ENCODE data around the gene ACTG2.
"Not testable (repeated sequence)": the region's sequence is repeated elsewhere in the genome, so short reads cannot be mapped to it uniquely, and the experiment has no call there.

The ACTG2 gene

DNA sequence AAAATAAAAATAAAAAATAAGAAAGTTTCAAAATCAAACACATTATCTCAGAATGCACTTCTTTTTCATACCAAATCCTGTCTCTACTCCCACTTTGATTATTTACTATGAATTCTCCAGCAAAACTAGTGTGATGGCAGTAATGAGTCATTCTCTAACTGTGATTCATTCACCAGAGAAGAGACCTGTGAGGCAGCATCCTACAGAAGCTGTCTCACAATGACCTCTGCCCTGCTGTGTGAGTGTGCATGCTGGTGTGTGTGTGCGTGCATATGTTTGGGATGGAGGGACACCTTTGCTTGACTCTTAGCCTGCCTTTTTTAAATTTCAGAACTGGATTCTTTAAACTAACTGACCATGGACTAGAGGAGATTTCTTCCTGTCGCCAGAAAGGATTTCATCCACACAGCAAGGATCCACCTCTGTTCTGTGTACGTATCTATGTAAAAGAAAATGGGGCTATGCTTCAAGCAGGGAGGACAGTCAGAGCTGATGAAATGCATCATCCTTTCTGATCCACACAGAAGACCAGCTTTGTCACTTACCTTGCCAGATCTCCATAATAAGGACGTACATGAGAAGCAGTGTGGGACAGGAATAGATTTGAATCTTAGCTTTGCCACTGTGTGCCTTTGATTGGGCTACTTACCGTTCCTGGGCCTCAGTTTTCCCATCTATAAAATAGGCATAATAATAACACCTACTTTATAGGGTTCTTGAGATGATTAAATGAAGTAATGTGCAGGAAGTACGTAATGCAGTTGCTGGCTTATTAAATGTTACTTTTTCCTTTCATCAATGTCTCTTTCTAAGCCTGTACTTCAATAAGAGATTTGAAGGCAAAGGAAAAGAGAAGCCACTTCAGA is 32.9 kb upstream of the ACTG2 start:
- TF ChIP-seq, protein P1, sequence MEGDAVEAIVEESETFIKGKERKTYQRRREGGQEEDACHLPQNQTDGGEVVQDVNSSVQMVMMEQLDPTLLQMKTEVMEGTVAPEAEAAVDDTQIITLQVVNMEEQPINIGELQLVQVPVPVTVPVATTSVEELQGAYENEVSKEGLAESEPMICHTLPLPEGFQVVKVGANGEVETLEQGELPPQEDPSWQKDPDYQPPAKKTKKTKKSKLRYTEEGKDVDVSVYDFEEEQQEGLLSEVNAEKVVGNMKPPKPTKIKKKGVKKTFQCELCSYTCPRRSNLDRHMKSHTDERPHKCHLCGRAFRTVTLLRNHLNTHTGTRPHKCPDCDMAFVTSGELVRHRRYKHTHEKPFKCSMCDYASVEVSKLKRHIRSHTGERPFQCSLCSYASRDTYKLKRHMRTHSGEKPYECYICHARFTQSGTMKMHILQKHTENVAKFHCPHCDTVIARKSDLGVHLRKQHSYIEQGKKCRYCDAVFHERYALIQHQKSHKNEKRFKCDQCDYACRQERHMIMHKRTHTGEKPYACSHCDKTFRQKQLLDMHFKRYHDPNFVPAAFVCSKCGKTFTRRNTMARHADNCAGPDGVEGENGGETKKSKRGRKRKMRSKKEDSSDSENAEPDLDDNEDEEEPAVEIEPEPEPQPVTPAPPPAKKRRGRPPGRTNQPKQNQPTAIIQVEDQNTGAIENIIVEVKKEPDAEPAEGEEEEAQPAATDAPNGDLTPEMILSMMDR (IDR thresholded peaks at IDR 0.05; ENCODE audit: control insufficient read depth, extremely low read depth, insufficient read depth): no peak
- no peak for DNase-seq (ENCODE audit: low read depth)

DNA sequence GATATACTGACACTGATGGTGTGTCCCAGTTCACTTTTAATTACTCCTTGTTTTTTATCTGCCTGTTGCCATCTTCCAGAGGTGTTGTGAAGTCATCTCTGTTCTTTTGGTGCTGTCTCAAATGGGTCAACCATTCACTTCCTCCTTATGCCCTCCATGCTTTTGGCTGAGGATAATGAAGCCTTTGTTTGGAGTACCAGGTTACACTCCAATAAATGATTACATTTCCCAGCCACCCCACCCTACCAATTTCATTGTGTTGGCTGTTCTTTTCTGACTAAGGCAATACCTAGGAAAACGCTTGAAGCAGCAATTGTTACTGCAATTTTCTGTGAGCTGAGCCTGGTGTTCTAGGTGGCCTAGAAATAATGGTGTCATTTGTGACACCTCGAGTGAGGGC is 29.8 kb upstream of the ACTG2 start:
- no peak for DNase-seq (ENCODE audit: low read depth)
- TF ChIP-seq, protein P1 (IDR thresholded peaks at IDR 0.05; ENCODE audit: control insufficient read depth, extremely low read depth, insufficient read depth): no peak
- no peak overlapping the region for H3K4me3 ChIP-seq (ENCODE audit: low read depth, low read length)

More for the DNA sequence above, 32.9 kb upstream of the ACTG2 start:
- no peak overlapping the region for H3K4me3 ChIP-seq (ENCODE audit: low read depth, low read length)

DNA sequence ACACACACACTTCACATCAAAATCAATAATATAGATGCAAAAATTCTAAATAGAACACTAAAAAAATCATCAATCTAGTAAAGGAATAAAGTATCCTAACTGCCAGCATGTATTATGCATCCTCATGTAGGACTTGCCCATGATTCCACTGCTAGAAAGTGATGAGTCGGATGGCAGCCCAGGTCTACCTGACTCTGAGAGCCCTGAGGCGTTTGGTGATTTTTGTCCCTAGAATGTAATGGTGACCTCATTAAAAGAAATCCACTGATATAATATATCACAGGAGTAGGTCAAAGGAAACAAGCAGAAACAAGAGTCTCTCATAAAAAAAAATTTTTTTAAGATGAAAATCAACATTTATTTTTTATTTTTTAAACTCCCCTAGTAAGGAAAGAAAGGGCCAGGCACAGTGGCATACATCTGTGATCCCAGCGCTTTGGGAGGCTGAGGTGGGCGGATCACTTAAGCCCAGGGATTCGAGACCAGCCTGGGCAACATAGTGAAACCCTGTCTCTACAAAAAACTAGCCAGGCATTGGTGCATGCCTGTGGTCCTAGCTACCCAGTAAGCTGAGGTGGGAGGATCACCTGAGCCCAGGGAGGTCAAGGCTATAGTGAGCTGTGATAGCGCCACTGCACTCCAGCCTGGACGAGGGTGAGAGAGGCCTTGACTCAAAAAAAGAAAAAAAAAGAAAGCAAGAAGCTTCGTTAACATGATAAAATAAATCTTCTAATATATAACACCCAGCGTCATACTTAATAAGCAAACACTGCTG is 24.4 kb upstream of the ACTG2 start:
- DNase-seq (ENCODE audit: low read depth): no peak
- TF ChIP-seq, protein P1 (IDR thresholded peaks at IDR 0.05; ENCODE audit: control insufficient read depth, extremely low read depth, insufficient read depth): no peak
- no peak overlapping the region for H3K4me3 ChIP-seq (ENCODE audit: low read depth, low read length)

DNA sequence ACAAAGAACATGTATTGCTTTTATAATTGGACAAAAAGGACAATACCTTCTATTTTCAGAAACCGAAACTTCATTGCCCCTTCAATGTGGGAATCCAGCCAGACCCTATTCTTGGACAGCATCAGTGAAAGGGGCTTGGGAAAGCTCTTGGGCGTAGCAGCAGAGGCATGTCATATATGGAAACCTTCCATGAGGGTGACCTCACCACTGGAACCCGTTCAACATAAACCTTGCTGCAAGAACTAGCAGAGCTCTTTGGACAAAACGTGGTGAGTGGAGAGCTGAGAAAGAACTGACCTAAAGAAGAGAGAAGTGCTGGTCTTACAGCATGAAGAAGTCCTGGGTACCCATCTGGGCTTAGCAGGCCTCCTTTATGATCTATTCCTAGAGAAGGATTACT is 22.7 kb upstream of the ACTG2 start:
- DNase-seq (ENCODE audit: low read depth): no peak

DNA sequence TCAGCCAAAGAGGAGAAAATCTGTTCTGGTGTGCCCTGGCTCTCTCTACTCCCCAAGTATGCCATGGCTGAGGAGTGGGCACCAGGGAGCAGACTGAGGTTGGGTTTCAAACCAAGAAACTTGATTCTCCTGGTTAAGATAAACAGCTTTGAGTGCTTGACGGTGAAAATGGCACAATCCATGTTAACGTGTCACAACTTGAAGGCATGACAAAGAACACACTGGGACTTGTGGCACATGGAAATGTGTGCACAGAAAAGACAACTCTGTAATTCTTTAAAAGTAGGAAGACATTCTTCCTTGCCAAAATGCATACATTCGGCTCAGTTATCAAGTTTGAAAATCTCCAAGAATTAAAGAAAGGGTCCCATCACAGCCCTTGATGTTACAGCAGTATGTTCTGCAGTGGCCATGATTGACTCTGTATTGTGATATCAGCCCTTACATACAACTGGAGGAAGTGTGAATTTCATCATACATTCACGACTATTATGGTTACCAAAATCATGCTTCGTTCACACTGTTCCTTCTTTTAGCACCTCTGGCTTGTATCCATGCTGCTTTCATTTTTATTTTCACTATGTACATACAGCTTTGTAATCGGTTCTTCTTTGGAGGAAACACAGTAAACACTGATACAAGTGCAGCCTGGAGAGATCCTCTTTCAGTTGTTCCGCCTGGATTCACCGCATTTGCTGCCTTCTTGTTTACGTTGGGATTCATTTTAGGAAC is 15.6 kb upstream of the ACTG2 start:
- TF ChIP-seq, protein P1 (IDR thresholded peaks at IDR 0.05; ENCODE audit: control insufficient read depth, extremely low read depth, insufficient read depth): no peak
- peak; percentile 31 for DNase-seq (ENCODE audit: low read depth)
- H3K4me3 ChIP-seq (ENCODE audit: low read depth, low read length): no peak overlapping the region

More for the DNA sequence above, 22.7 kb upstream of the ACTG2 start:
- H3K4me3 ChIP-seq (ENCODE audit: low read depth, low read length): no peak overlapping the region
- TF ChIP-seq, protein P1 (IDR thresholded peaks at IDR 0.05; ENCODE audit: control insufficient read depth, extremely low read depth, insufficient read depth): no peak

DNA sequence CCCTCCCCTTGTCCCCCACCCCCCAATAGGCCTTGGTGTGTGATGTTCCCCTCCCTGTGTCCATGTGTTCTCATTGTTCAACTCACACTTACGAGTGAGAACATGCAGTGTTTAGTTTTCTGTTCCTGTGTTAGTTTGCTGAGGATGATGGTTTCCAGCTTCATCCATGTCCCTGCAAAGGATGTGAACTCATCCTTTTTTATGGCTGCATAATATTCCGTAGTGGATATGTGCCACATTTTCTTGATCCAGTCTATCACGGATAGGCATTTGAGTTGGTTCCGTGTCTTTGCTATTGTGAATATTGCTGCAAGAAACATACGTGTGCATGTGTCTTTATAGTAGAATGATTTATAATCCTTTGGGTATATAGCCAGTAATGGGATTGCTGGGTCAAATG is 14.8 kb upstream of the ACTG2 start:
- DNase-seq (ENCODE audit: low read depth); H3K4me3 ChIP-seq (ENCODE audit: low read depth, low read length): not testable (repeated sequence)

DNA sequence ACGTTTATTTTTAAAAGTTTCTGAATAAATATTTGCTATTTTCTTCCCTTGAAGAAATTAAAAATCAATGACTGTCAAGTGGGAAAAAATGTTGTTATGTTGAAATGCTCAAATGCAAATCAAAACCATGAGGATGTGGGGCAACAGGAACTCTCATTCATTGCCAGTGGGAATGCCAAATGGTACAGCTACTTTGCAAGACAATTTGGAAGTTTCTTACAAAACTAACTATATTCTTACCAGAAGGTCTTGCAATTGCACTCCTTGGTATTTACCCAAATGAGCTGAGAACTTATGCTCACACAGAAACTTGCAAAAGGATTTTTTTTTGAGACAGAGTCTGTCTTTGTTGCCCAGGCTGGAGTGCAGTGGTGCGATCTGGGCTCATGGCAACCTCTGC is 7.4 kb upstream of the ACTG2 start:
- no peak for DNase-seq (ENCODE audit: low read depth)
- TF ChIP-seq, protein P1 (IDR thresholded peaks at IDR 0.05; ENCODE audit: control insufficient read depth, extremely low read depth, insufficient read depth): no peak
- H3K4me3 ChIP-seq (ENCODE audit: low read depth, low read length): no peak overlapping the region
